Measurements from ENCODE around the gene TTC38. TPM values are rescaled to one million over a fixed set of nuclear protein-coding genes. Genes with fewer than 3 reads are reported as not detected.

TTC38 gene
- polyA plus RNA-seq (ENCODE audit: insufficient read length in 3 of 3) = 10 to 100 TPM; 46.9 to 49.3 (median 48.6) TPM

GRCh38 chr22:46267431-46268279, at the start of gene TTC38:
Gene TTC38 (plus strand): TSS chr22:46268008. CDS start chr22:46268040, 32 bp downstream.
- DNase-seq (ENCODE audit: low read depth in 3 of 3, low spot score in 2 of 3) = peak; percentile 41 to 72 (median 66)

DNA sequence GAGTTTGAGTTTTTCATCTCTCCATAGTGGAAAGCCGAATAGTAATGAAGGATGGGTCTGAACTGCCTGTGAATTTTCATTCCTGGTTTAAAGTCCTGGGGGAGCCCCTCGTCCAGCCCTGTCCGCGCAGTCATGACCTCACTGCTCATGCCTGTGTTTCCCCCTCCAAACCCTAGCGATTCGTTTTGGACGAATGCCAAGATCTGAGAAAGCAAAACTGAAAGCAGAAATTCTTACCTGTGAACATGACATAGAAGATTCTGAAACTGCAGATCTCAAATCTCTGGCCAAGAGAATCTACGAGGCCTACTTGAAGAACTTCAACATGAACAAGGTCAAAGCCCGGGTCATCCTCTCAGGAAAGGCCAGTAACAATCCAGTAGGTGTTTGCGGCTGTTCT, 48.2 kb upstream of the TTC38 start:
- DNase-seq (ENCODE audit: low read depth in 3 of 3, low spot score in 2 of 3) = no peak

GRCh38 chr22:46220921-46221320, 46.9 kb upstream of the TTC38 start:
- no peak for DNase-seq (ENCODE audit: low read depth in 3 of 3, low spot score in 2 of 3)

DNA sequence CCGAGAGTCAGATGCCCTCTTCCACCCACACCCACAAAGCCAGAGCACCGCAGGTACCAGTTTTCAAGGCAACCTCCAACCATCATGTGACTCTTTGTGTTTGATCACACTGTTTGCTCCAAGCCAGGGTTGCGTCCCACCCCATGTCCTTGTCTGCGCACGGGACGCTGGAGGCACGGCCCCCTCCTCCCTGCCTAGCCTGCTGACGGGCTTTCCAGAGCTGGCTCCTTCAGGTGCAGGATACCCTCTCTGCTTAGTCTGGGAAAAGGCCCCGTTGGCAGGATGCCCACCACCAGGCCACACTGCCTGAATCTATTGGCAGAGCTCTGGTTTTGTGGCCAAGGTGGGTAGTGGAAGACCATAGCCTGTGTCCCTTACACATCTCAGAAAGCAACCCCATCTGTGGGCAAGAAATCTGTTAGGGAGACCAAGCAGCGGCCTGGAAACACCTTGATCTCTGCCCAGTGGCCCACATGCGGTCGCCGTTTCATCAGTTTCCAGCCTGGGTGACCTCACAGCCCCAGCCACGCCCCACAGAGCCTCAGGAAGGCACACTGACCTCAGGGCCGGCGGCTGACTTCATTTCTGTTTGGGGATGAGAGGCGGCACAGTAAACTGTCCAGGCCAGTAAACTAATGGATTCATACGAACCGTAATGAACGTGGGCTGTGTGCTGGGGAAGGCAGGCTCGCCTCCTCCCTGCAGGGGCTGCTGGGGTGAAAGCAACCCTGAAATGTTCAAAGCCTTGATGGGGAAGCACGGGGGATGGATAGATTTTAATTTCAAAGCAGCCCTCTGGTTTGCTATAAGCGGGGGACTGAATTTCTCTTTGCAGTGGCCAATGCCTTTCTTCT, 43.5 kb upstream of the TTC38 start:
- no peak for DNase-seq (ENCODE audit: low read depth in 3 of 3, low spot score in 2 of 3)

- DNase-seq (ENCODE audit: low read depth in 3 of 3, low spot score in 2 of 3) = no peak
Observed at GRCh38 chr22:46224898-46225290, 42.9 kb upstream of the TTC38 start.

GRCh38 chr22:46225631-46226030, 42.2 kb upstream of the TTC38 start:
- no peak for DNase-seq (ENCODE audit: low read depth in 3 of 3, low spot score in 2 of 3)

- no peak for DNase-seq (ENCODE audit: low read depth in 3 of 3, low spot score in 2 of 3)
Observed at GRCh38 chr22:46226577-46226976, 41.2 kb upstream of the TTC38 start.

GRCh38 chr22:46229701-46230100, 38.1 kb upstream of the TTC38 start:
- no peak for DNase-seq (ENCODE audit: low read depth in 3 of 3, low spot score in 2 of 3)

GRCh38 chr22:46230262-46230901, 37.4 kb upstream of the TTC38 start:
- DNase-seq (ENCODE audit: low read depth in 3 of 3, low spot score in 2 of 3) = no peak

DNA sequence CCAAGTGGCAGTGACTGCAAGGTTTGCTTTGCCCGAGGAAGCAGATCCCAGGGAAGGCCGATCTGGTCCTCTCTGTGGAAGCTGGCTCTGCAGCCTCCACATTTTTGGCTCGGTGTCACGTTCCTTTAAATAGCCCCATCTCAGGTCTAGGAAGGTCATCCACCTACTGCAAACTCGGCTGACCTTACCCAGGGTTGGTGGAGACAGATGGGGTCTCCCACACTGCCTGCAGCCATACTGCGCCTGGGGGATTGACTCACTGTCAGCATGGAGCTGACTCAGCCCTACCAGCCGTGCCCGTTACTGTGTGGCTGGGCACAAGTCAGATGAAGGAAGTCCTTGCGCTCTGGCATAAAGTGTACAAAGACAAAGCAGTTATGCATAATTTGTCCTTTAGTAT, 34.6 kb upstream of the TTC38 start:
- DNase-seq (ENCODE audit: low read depth in 3 of 3, low spot score in 2 of 3) = no peak

GRCh38 chr22:46234969-46235368, 32.8 kb upstream of the TTC38 start:
- no peak for DNase-seq (ENCODE audit: low read depth in 3 of 3, low spot score in 2 of 3)

- no peak for DNase-seq (ENCODE audit: low read depth in 3 of 3, low spot score in 2 of 3)
Observed at GRCh38 chr22:46237453-46238124, 30.2 kb upstream of the TTC38 start.

- DNase-seq (ENCODE audit: low read depth in 3 of 3, low spot score in 2 of 3) = no peak
Observed at GRCh38 chr22:46238541-46238940, 29.3 kb upstream of the TTC38 start.

GRCh38 chr22:46239261-46240048, 28.4 kb upstream of the TTC38 start:
- DNase-seq (ENCODE audit: low read depth in 3 of 3, low spot score in 2 of 3) = no peak

DNA sequence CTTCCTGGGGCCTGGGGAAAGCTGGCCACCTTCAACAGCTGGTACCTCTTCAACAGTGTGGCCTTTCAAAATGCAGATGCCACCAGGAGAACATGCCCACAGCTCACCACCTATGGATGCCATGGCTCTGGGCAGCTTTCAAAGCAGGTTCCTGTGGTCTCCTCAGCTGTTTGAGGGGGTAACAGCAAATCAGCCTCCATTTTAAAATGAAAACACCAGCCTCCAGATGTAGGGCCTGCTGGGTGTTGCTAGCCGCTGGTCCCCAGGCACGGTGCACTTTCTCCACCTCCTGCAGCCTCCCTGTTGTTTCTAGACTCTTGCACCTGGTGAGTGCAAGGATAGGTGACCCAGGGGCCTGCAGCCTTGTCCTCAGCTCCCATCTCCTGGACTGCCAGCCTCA, 27.7 kb upstream of the TTC38 start:
- no peak for DNase-seq (ENCODE audit: low read depth in 3 of 3, low spot score in 2 of 3)

- no peak for DNase-seq (ENCODE audit: low read depth in 3 of 3, low spot score in 2 of 3)
Observed at GRCh38 chr22:46240506-46240905, 27.3 kb upstream of the TTC38 start.

- DNase-seq (ENCODE audit: low read depth in 3 of 3, low spot score in 2 of 3) = no peak
Observed at GRCh38 chr22:46240907-46241306, 26.9 kb upstream of the TTC38 start.

- no peak for DNase-seq (ENCODE audit: low read depth in 3 of 3, low spot score in 2 of 3)
Observed at GRCh38 chr22:46241396-46242007, 26.3 kb upstream of the TTC38 start.

GRCh38 chr22:46242076-46242475, 25.7 kb upstream of the TTC38 start:
- no peak for DNase-seq (ENCODE audit: low read depth in 3 of 3, low spot score in 2 of 3)
